ENCODE results near the gene UMPS. TPM values are rescaled to one million over a fixed set of nuclear protein-coding genes. Genes with fewer than 3 reads are reported as not detected.

The UMPS gene
- total and polyA plus RNA-seq, 2 donors (not counting 1 experiment from before 2014, with no cell fraction given), result 6.6 to 21.4 TPM

DNA sequence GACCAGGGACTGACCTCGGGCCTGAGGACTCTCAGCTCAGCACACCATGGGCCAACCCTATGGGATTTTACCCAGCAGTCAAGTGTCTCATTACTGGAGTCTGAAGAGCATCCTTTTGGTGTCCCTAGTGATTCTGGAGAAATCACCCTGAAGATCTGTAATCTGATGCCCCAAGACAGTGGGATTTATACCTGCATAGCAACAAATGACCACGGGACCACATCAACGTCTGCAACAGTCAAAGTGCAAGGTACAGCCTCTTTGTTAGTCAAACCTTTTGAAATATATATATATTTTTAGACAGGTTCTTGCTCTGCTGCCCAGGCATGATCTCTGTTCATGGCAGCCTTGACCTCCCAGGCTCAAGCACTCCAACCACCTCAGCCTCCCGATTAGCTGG lies 34.2 kb upstream of the UMPS start:
- ChIA-PET CTCF (no interaction called here), POLR2A (no interaction called here)
- H3K36me3 ChIP-seq (replicated peaks in 1 of 2; ENCODE audit: control extremely low read depth in 1 of 2, control insufficient read depth in 1 of 2, extremely low read depth in 1 of 2, insufficient read depth in 2 of 2, low read length in 1 of 2), result no peaks in the 10 kb centered on the region
- ATAC-seq (ENCODE audit: low read depth) (no peak), DNase-seq (no peak)
- no peaks in the 10 kb centered on the region for H3K79me2 ChIP-seq (ENCODE audit: control insufficient read depth, insufficient read depth, low read length)
- no peaks in the 10 kb centered on the region for H3K9me3 ChIP-seq (ENCODE audit: control extremely low read depth in 1 of 3, control insufficient read depth in 2 of 3, insufficient read depth in 1 of 3, low read length in 2 of 3)
- H3K27me3 ChIP-seq (replicated peaks in 1 of 4; ENCODE audit: control extremely low read depth in 1 of 4, control insufficient read depth in 3 of 4, insufficient read depth in 4 of 4, low read length in 3 of 4), result peaks cover 0 to 5% (median 0%) of the 10 kb centered on the region in 4 experiments
- no peak overlapping the region for H3K9ac ChIP-seq (ENCODE audit: low read length)
- H4K20me1 ChIP-seq (ENCODE audit: control insufficient read depth, insufficient read depth, low read length, poor library complexity, severe bottlenecking), result no peaks in the 10 kb centered on the region
- no peak overlapping the region for H3K4me3 ChIP-seq (ENCODE audit: control extremely low read depth in 1 of 5, extremely low read depth in 1 of 5, insufficient read depth in 1 of 5, low read depth in 2 of 5, low read length in 4 of 5)
- WGBS (ENCODE audit: insufficient coverage), result 60% methylated on average over 1 of the region's 4 CpGs
- no peaks in the 10 kb centered on the region for H3K4me1 ChIP-seq (ENCODE audit: control insufficient read depth in 2 of 2, insufficient read depth in 2 of 2, low read length in 2 of 2)
- H3K27ac ChIP-seq (ENCODE audit: low read length in 2 of 2), result no peak overlapping the region
- H3K4me1 Mint-ChIP-seq, result no peaks in the 10 kb centered on the region
- no peak overlapping the region for H3K4me2 ChIP-seq (replicated peaks; ENCODE audit: low read depth, low read length, poor library complexity, severe bottlenecking)
- H3K4me3 Mint-ChIP-seq, result no peak overlapping the region
- peaks cover 19% of the 10 kb centered on the region for H3K27me3 Mint-ChIP-seq
- no peak overlapping the region for H3K27ac Mint-ChIP-seq
- no peaks in the 10 kb centered on the region for H3K9me3 Mint-ChIP-seq (ENCODE audit: insufficient read depth)
- no peak overlapping the region for H2AFZ ChIP-seq (ENCODE audit: insufficient read depth, low read depth, low read length, poor library complexity, severe bottlenecking)
- intact Hi-C loops (cut with micrococcal nuclease), result no loop called here
- TF ChIP-seq CTCF (IDR thresholded peaks at IDR 0.05) (no peak), EZH2 (IDR thresholded peaks at IDR 0.05; ENCODE audit: borderline replicate concordance, insufficient read depth, low read depth, low read length, poor library complexity, severe bottlenecking) (no peak)

GRCh38 chr3:124697302-124697701 lies 33.0 kb upstream of the UMPS start:
- Mint-ChIP-seq H3K27ac (no peak overlapping the region), H3K4me3 (no peak overlapping the region), H3K27me3 (peaks cover 25% of the 10 kb centered on the region), H3K4me1 (no peaks in the 10 kb centered on the region), H3K9me3 (ENCODE audit: insufficient read depth) (no peaks in the 10 kb centered on the region)
- H3K4me1 ChIP-seq (ENCODE audit: control insufficient read depth in 2 of 2, insufficient read depth in 2 of 2, low read length in 2 of 2), result no peaks in the 10 kb centered on the region
- DNase-seq, result no peak
- TF ChIP-seq EZH2 (IDR thresholded peaks at IDR 0.05; ENCODE audit: borderline replicate concordance, insufficient read depth, low read depth, low read length, poor library complexity, severe bottlenecking), result no peak
- TF ChIP-seq CTCF (IDR thresholded peaks at IDR 0.05), result no peak
- intact Hi-C loops (cut with micrococcal nuclease), result no loop called here
- ChIA-PET CTCF (no interaction called here), POLR2A (no interaction called here)
- no peaks in the 10 kb centered on the region for H4K20me1 ChIP-seq (ENCODE audit: control insufficient read depth, insufficient read depth, low read length, poor library complexity, severe bottlenecking)
- no peak for ATAC-seq (ENCODE audit: low read depth)
- no peak overlapping the region for H3K4me3 ChIP-seq (ENCODE audit: control extremely low read depth in 1 of 5, extremely low read depth in 1 of 5, insufficient read depth in 1 of 5, low read depth in 2 of 5, low read length in 4 of 5)
- no peaks in the 10 kb centered on the region for H3K79me2 ChIP-seq (ENCODE audit: control insufficient read depth, insufficient read depth, low read length)
- no peak overlapping the region for H2AFZ ChIP-seq (ENCODE audit: insufficient read depth, low read depth, low read length, poor library complexity, severe bottlenecking)
- WGBS (ENCODE audit: insufficient coverage), result 80% methylated on average over 3 of the region's 4 CpGs
- H3K4me2 ChIP-seq (replicated peaks; ENCODE audit: low read depth, low read length, poor library complexity, severe bottlenecking), result no peak overlapping the region
- H3K9ac ChIP-seq (ENCODE audit: low read length), result no peak overlapping the region
- no peaks in the 10 kb centered on the region for H3K36me3 ChIP-seq (replicated peaks in 1 of 2; ENCODE audit: control extremely low read depth in 1 of 2, control insufficient read depth in 1 of 2, extremely low read depth in 1 of 2, insufficient read depth in 2 of 2, low read length in 1 of 2)
- H3K9me3 ChIP-seq (ENCODE audit: control extremely low read depth in 1 of 3, control insufficient read depth in 2 of 3, insufficient read depth in 1 of 3, low read length in 2 of 3), result no peaks in the 10 kb centered on the region
- peaks cover 0 to 5% (median 0%) of the 10 kb centered on the region in 4 experiments for H3K27me3 ChIP-seq (replicated peaks in 1 of 4; ENCODE audit: control extremely low read depth in 1 of 4, control insufficient read depth in 3 of 4, insufficient read depth in 4 of 4, low read length in 3 of 4)
- H3K27ac ChIP-seq (ENCODE audit: low read length in 2 of 2), result no peak overlapping the region
